Liver (tissue), 9 donors: ENCODE data around the gene MCTP1. TPM values are rescaled to one million over a fixed set of nuclear protein-coding genes. Genes with fewer than 3 reads are reported as not detected.

ENCODE experiments used
- DNase-seq: peaks from one replicate; pipeline ENCODE4 v3.0.0-alpha.2; 2017; ENCODE audit warnings: low spot score
- H3K27ac ChIP-seq, 2 donors: one replicate each; pipeline ENCODE4 v1.7.0; 2013; ENCODE audit warnings: inconsistent platforms in 2 of 2, low read length in 2 of 2, control low read depth in 1 of 2, low read depth in 1 of 2, mild to moderate bottlenecking in 1 of 2
- H3K27me3 ChIP-seq, 4 donors: one replicate each; pipeline versions ENCODE4 v1.6.1 to v1.7.0; 2013; ENCODE audit warnings: low read length in 3 of 4, inconsistent platforms in 1 of 4, mild to moderate bottlenecking in 1 of 4, moderate library complexity in 1 of 4; ENCODE audit not compliant: control insufficient read depth in 4 of 4, insufficient read depth in 4 of 4
- H3K36me3 ChIP-seq, 4 donors: one replicate each; pipeline versions ENCODE4 v1.6.1 to v1.7.0; 2013; ENCODE audit warnings: low read length in 3 of 4, mild to moderate bottlenecking in 3 of 4, low read depth in 1 of 4, moderate library complexity in 1 of 4; ENCODE audit not compliant: control insufficient read depth in 4 of 4, insufficient read depth in 3 of 4
- H3K4me1 ChIP-seq, 4 donors: one replicate each; pipeline versions ENCODE4 v1.6.1 to v1.7.0; 2013; ENCODE audit warnings: low read length in 3 of 4, mild to moderate bottlenecking in 3 of 4, moderate library complexity in 1 of 4; ENCODE audit not compliant: control insufficient read depth in 4 of 4, insufficient read depth in 4 of 4
- H3K4me3 ChIP-seq, 3 donors: one replicate each; pipeline versions ENCODE4 v1.6.1 to v1.7.0; 2013; ENCODE audit warnings: low read length in 3 of 3, control low read depth in 1 of 3, low read depth in 1 of 3, mild to moderate bottlenecking in 1 of 3
- H3K9ac ChIP-seq, 2 donors: one replicate each; pipeline ENCODE4 v1.7.0; 2013; ENCODE audit warnings: low read length in 2 of 2, mild to moderate bottlenecking in 2 of 2, moderate library complexity in 2 of 2, control low read depth in 1 of 2, low read depth in 1 of 2
- H3K9me3 ChIP-seq, 4 donors: one replicate each; pipeline versions ENCODE4 v1.6.1 to v1.7.0; 2013; ENCODE audit warnings: low read length in 3 of 4; ENCODE audit not compliant: control insufficient read depth in 4 of 4
- ATF3 ChIP-seq: IDR thresholded peaks from 2 replicates; pipeline ENCODE4 v1.6.1; 2016; ENCODE audit warnings: antibody characterized with exemption
- CTCF ChIP-seq: fragments of 150-350 bp; IDR thresholded peaks from 2 replicates; pipeline ENCODE4 v1.5.1; 2017; ENCODE audit warnings: improper control_type of control experiment, low read depth, low read length; ENCODE audit not compliant: missing input control
- EGR1 ChIP-seq, 2 donors: IDR thresholded peaks; 2 replicates each; pipeline ENCODE4 v1.6.1; 2016 to 2018; ENCODE audit warnings: antibody characterized with exemption in 2 of 2, low read depth in 2 of 2
- FOXA1 ChIP-seq: IDR thresholded peaks from 2 replicates; pipeline ENCODE4 v1.6.1; 2016; ENCODE audit warnings: antibody characterized with exemption
- FOXA2 ChIP-seq: IDR thresholded peaks from 2 replicates; pipeline ENCODE4 v1.6.1; 2016; ENCODE audit warnings: antibody characterized with exemption
- GABPA ChIP-seq, 2 donors: IDR thresholded peaks in 1 of 2; conservative IDR thresholded peaks in 1 of 2; 2 replicates each; pipeline ENCODE4 v1.6.1; 2016; ENCODE audit warnings: antibody characterized with exemption in 2 of 2, mild to moderate bottlenecking in 1 of 2, moderate library complexity in 1 of 2
- HNF4A ChIP-seq, 2 donors: conservative IDR thresholded peaks; 2 replicates each; pipeline ENCODE4 v1.6.1; 2016; ENCODE audit warnings: antibody characterized with exemption in 2 of 2, mild to moderate bottlenecking in 2 of 2
- HNF4G ChIP-seq: IDR thresholded peaks from 2 replicates; pipeline ENCODE4 v1.6.1; 2016; ENCODE audit warnings: antibody characterized with exemption
- JUND ChIP-seq, 2 donors: IDR thresholded peaks; 2 replicates each; pipeline ENCODE4 v1.6.1; 2016; ENCODE audit warnings: antibody characterized with exemption in 2 of 2
- MAX ChIP-seq: IDR thresholded peaks from 2 replicates; pipeline ENCODE4 v1.6.1; 2016; ENCODE audit warnings: antibody characterized with exemption
- NR2F2 ChIP-seq: IDR thresholded peaks from 2 replicates; pipeline ENCODE4 v1.6.1; 2016; ENCODE audit warnings: antibody characterized with exemption
- RAD21 ChIP-seq, 2 donors: IDR thresholded peaks; 2 replicates each; pipeline ENCODE4 v1.6.1; 2016; ENCODE audit warnings: antibody characterized with exemption in 2 of 2, mild to moderate bottlenecking in 2 of 2
- REST ChIP-seq: IDR thresholded peaks from 2 replicates; pipeline ENCODE4 v1.6.1; 2016; ENCODE audit warnings: antibody characterized with exemption, mild to moderate bottlenecking
- RXRA ChIP-seq, 2 donors: IDR thresholded peaks; 2 replicates each; pipeline ENCODE4 v1.6.1; 2017 to 2018; ENCODE audit warnings: antibody characterized with exemption in 2 of 2, mild to moderate bottlenecking in 1 of 2
- SP1 ChIP-seq: IDR thresholded peaks from 2 replicates; pipeline ENCODE4 v1.6.1; 2018; ENCODE audit warnings: antibody characterized with exemption, mild to moderate bottlenecking
- TAF1 ChIP-seq: conservative IDR thresholded peaks from 2 replicates; pipeline ENCODE4 v1.6.1; 2016; ENCODE audit warnings: antibody characterized with exemption, mild to moderate bottlenecking
- YY1 ChIP-seq: IDR thresholded peaks from 2 replicates; pipeline ENCODE4 v1.6.1; 2016; ENCODE audit warnings: antibody characterized with exemption, mild to moderate bottlenecking
- WGBS: extraction: QIAGEN DNeasy Blood & Tissue Kit; methylation state at CpG from one replicate; pipeline ENCODE4 v1.1.7; 2013; 5-methylcytosine and 5-hydroxymethylcytosine counted together
- polyA plus RNA-seq, 2 donors: library from polyadenylated mRNA; stranded (reverse) in 1 of 2; unstranded in 1 of 2; fragments of 200-250 nt in 1 of 2; fragments of >200 nt in 1 of 2; fragmentation: Nextera tagmentation in 1 of 2; extraction: Ambion mirVana in 1 of 2; gene quantifications; one replicate each; pipeline versions ENCODE4 v1.2.1 to v1.2.3, GENCODE V29; 2013 to 2015
- total RNA-seq, 2 donors: library from RNA; depleted of rRNA; stranded (reverse); fragments of >200 nt; gene quantifications; one replicate each; pipeline ENCODE4 v1.2.3, GENCODE V29; 2014
- TF ChIP-seq, protein P1 (sequence below): IDR thresholded peaks from 2 replicates; pipeline ENCODE4 v1.6.1; 2016; ENCODE audit warnings: antibody characterized with exemption
- donor health status: healthy.
- donor health status: healthy.
- donor health status: healthy.
- donor health status: healthy.
- donor health status: healthy.

Gene MCTP1
- total and polyA plus RNA-seq, 4 donors: 0.67 to 7.6 (median 4.3) TPM

GRCh38 chr5:95078868-95079267, 206.0 kb downstream of the MCTP1 start:
- no peaks in the 10 kb centered on the region for H3K4me1 ChIP-seq
- H3K36me3 ChIP-seq: no peaks in the 10 kb centered on the region
- no peak overlapping the region for H3K4me3 ChIP-seq
- 92% methylated on average over 2 of the region's 2 CpGs for WGBS
- TF ChIP-seq RXRA (IDR thresholded peaks at IDR 0.05) (no peak), ATF3 (no peak)
- H3K27ac ChIP-seq: no peak overlapping the region
- H3K9me3 ChIP-seq: no peaks in the 10 kb centered on the region
- DNase-seq: no peak
- H3K9ac ChIP-seq: no peak overlapping the region
- H3K27me3 ChIP-seq: no peaks in the 10 kb centered on the region

DNA sequence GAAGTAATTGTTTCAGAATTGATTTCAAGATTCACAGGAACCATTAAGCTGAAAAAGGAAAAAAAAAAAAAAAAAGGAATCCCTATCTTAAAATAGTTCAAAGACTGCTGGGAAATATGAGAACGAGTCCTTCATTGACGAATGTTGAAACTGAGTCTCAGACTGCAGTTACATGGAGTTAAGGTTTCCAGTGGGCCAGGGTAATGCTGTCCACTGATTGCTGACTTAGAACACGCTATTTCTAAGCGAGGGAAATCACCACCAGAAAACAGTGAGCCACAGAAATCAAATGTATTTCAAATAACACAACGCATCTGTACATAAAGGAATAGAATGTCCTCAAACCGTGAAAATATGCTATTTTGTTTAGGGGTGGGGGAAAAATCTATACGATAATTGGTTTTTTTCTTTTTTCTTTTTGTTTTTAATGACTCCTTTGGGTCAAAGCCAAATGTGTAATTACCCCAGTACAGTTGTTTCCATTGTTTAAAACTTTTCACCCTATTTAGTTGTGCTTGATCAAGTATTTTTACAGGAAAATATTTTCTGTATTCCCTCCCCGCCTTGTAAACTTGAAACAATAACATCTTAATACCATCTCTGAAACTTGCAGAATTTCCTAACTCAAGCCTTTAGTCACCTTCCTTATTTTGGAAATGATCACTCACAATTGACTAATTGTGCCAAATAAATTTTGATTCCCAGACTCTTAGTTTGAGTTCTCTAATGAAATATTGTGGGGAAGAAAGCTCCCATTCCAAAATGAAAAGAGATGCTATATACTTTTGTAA, 208.3 kb downstream of the MCTP1 start:
- DNase-seq: no peak
- no peaks in the 10 kb centered on the region for H3K36me3 ChIP-seq
- WGBS: 79% methylated on average over 8 of the region's 8 CpGs
- no peaks in the 10 kb centered on the region for H3K27me3 ChIP-seq
- no peak for TF ChIP-seq EGR1 (IDR thresholded peaks at IDR 0.05; ENCODE audit: low read depth in 2 of 2)
- TF ChIP-seq FOXA2: no peak
- TF ChIP-seq SP1: no peak
- no peak for TF ChIP-seq FOXA1
- no peak for TF ChIP-seq GABPA (IDR thresholded peaks at IDR 0.05 in 1 of 2, conservative IDR thresholded peaks at IDR 0.05 in 1 of 2)
- no peak for TF ChIP-seq RAD21 (IDR thresholded peaks at IDR 0.05)
- TF ChIP-seq HNF4A (conservative IDR thresholded peaks at IDR 0.05): no peak
- H3K4me1 ChIP-seq: no peaks in the 10 kb centered on the region
- H3K4me3 ChIP-seq: no peak overlapping the region
- no peak overlapping the region for H3K27ac ChIP-seq
- H3K9me3 ChIP-seq: no peaks in the 10 kb centered on the region
- no peak overlapping the region for H3K9ac ChIP-seq

- TF ChIP-seq RAD21 (IDR thresholded peaks at IDR 0.05) (no peak), FOXA1 (no peak), RXRA (IDR thresholded peaks at IDR 0.05) (no peak), FOXA2 (no peak), GABPA (IDR thresholded peaks at IDR 0.05 in 1 of 2, conservative IDR thresholded peaks at IDR 0.05 in 1 of 2) (no peak), EGR1 (IDR thresholded peaks at IDR 0.05; ENCODE audit: low read depth in 2 of 2) (no peak), REST (no peak), JUND (IDR thresholded peaks at IDR 0.05) (no peak), TAF1 (no peak), ATF3 (no peak), SP1 (no peak), MAX (no peak), NR2F2 (no peak), CTCF (no peak), YY1 (no peak), HNF4A (conservative IDR thresholded peaks at IDR 0.05) (no peak), HNF4G (no peak)
- TF ChIP-seq, protein P1, sequence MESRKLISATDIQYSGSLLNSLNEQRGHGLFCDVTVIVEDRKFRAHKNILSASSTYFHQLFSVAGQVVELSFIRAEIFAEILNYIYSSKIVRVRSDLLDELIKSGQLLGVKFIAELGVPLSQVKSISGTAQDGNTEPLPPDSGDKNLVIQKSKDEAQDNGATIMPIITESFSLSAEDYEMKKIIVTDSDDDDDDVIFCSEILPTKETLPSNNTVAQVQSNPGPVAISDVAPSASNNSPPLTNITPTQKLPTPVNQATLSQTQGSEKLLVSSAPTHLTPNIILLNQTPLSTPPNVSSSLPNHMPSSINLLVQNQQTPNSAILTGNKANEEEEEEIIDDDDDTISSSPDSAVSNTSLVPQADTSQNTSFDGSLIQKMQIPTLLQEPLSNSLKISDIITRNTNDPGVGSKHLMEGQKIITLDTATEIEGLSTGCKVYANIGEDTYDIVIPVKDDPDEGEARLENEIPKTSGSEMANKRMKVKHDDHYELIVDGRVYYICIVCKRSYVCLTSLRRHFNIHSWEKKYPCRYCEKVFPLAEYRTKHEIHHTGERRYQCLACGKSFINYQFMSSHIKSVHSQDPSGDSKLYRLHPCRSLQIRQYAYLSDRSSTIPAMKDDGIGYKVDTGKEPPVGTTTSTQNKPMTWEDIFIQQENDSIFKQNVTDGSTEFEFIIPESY: no peak
- no peak overlapping the region for H3K27ac ChIP-seq
- WGBS: 78% methylated on average over 1 of the region's 1 CpG
These were observed 209.8 kb downstream of the MCTP1 start for GRCh38 chr5:95075111-95075510.

More at GRCh38 chr5:95075111-95075510, 209.8 kb downstream of the MCTP1 start:
- Histone ChIP-seq H3K9me3 (no peaks in the 10 kb centered on the region), H3K9ac (no peak overlapping the region), H3K36me3 (no peaks in the 10 kb centered on the region), H3K4me3 (no peak overlapping the region), H3K4me1 (no peaks in the 10 kb centered on the region), H3K27me3 (no peaks in the 10 kb centered on the region)
- no peak for DNase-seq
